Measurements from ENCODE around the gene DCDC2.

GRCh38 chr6:24313251-24314141, 44.4 kb downstream of the DCDC2 start:
- no peak for TF ChIP-seq CTCF (IDR thresholded peaks at IDR 0.05; ENCODE audit: insufficient read depth, low read depth, low read length)
- TF ChIP-seq EZH2 (IDR thresholded peaks at IDR 0.05; ENCODE audit: insufficient read depth, low read length) = no peak
